HepG2 (cell line): ENCODE measurements around the gene UBE2S. TPM values are rescaled to one million over a fixed set of nuclear protein-coding genes. Genes with fewer than 3 reads are reported as not detected.
A peak's percentile ranks its signal among the peaks of the same experiment; 100 is the strongest.

ENCODE experiments used
- ATF2 ChIP-seq: sonication (generic); formaldehyde crosslinking; IDR thresholded peaks from 2 replicates; pipeline ENCODE4 v1.4.0; 2020; ENCODE audit warnings: missing genetic modification reagents
- BRCA1 ChIP-seq: sonication (generic); formaldehyde crosslinking; IDR thresholded peaks from 2 replicates; pipeline ENCODE4 v1.4.0; 2020; ENCODE audit warnings: missing genetic modification reagents
- ERF ChIP-seq: IDR thresholded peaks from 2 replicates; pipeline ENCODE4 v1.6.1; 2018; ENCODE audit warnings: missing biosample characterization, missing genetic modification reagents
- FOXP1 ChIP-seq, 2 experiments: fragments of 450-650 bp in 1 of 2; IDR thresholded peaks; 2 replicates each; pipeline ENCODE4 v1.6.1; 2017 to 2018; ENCODE audit warnings: antibody characterized with exemption in 1 of 2
- GATAD1 ChIP-seq: IDR thresholded peaks from 2 replicates; pipeline ENCODE4 v1.6.1; 2016; ENCODE audit warnings: missing genetic modification reagents, missing compliant biosample characterization
- GPBP1L1 ChIP-seq: sonication (generic); formaldehyde crosslinking; IDR thresholded peaks from 2 replicates; pipeline ENCODE4 v1.5.0; 2020; ENCODE audit warnings: mild to moderate bottlenecking, missing genetic modification reagents
- GRHL1 ChIP-seq: sonication (generic); formaldehyde crosslinking; conservative IDR thresholded peaks from 2 replicates; pipeline ENCODE4 v1.8.0; 2022; ENCODE audit warnings: missing genetic modification reagents
- HNRNPLL ChIP-seq: fragments of 200-400 bp; formaldehyde crosslinking; IDR thresholded peaks from 2 replicates; pipeline ENCODE4 v1.6.1; 2017; ENCODE audit warnings: mild to moderate bottlenecking, low read depth, low read length; ENCODE audit not compliant: poor library complexity, severe bottlenecking
- HOXA5 ChIP-seq: sonication (generic); formaldehyde crosslinking; IDR thresholded peaks from 2 replicates; pipeline ENCODE4 v1.4.0; 2020; ENCODE audit warnings: missing genetic modification reagents
- MTF2 ChIP-seq: sonication (generic); formaldehyde crosslinking; IDR thresholded peaks from 2 replicates; pipeline ENCODE4 v1.5.0; 2020; ENCODE audit warnings: missing genetic modification reagents, borderline replicate concordance
- SETDB1 ChIP-seq: sonication (generic); formaldehyde crosslinking; IDR thresholded peaks from 2 replicates; pipeline ENCODE4 v1.5.1; 2020; ENCODE audit warnings: missing genetic modification reagents, mild to moderate bottlenecking, borderline replicate concordance
- SIN3A ChIP-seq: IDR thresholded peaks from 2 replicates; pipeline ENCODE4 v1.6.1; 2011; ENCODE audit warnings: low read depth, mild to moderate bottlenecking, control low read depth, low read length, borderline replicate concordance
- TARDBP ChIP-seq: sonication (generic); formaldehyde crosslinking; IDR thresholded peaks from 2 replicates; pipeline ENCODE4 v1.8.0; 2022; ENCODE audit warnings: mild to moderate bottlenecking, missing genetic modification reagents
- YEATS4 ChIP-seq: sonication (generic); formaldehyde crosslinking; IDR thresholded peaks from 2 replicates; pipeline ENCODE4 v1.4.0; 2020; ENCODE audit warnings: missing genetic modification reagents, borderline replicate concordance
- ZNF30 ChIP-seq: sonication (generic); formaldehyde crosslinking; IDR thresholded peaks from 2 replicates; pipeline ENCODE4 v1.5.0; 2020; ENCODE audit warnings: mild to moderate bottlenecking, missing genetic modification reagents
- ZNF510 ChIP-seq: sonication (generic); formaldehyde crosslinking; IDR thresholded peaks from 2 replicates; pipeline ENCODE4 v1.4.0; 2020; ENCODE audit warnings: low read depth, mild to moderate bottlenecking, missing genetic modification reagents
- ZNF691 ChIP-seq: sonication (generic); formaldehyde crosslinking; IDR thresholded peaks from 2 replicates; pipeline ENCODE4 v1.4.0; 2020; ENCODE audit warnings: missing genetic modification reagents, low read depth, mild to moderate bottlenecking, borderline replicate concordance
- ZNF788 ChIP-seq: sonication (generic); formaldehyde crosslinking; IDR thresholded peaks from 2 replicates; pipeline ENCODE4 v1.5.0; 2020; ENCODE audit warnings: mild to moderate bottlenecking, missing genetic modification reagents, borderline replicate concordance
- ZNF891 ChIP-seq: sonication (generic); formaldehyde crosslinking; IDR thresholded peaks from 2 replicates; pipeline ENCODE4 v1.5.0; 2020; ENCODE audit warnings: mild to moderate bottlenecking, missing genetic modification reagents
- polyA plus RNA-seq, 8 experiments: library from polyadenylated mRNA; depleted of rRNA in 3 of 8; stranded (reverse) in 7 of 8; unstranded in 1 of 8; fragments of >200 nt; fragmentation: Illumina TruSeq in 4 of 8; extraction: Trizol in 4 of 8; gene quantifications; 2 replicates each; pipeline versions ENCODE4 v1.2.1 to v1.2.3, GENCODE V29; 2011 to 2016; ENCODE audit warnings: low read depth in 4 of 8, missing spikeins in 1 of 8, mixed read lengths in 1 of 8; ENCODE audit not compliant: insufficient read depth in 1 of 8
- total RNA-seq, 5 experiments: library from RNA; depleted of rRNA; stranded (reverse); fragments of >200 nt; fragmentation: Illumina TruSeq; extraction: Trizol; gene quantifications; 2 replicates each; pipeline ENCODE4 v1.2.3, GENCODE V29; 2016; ENCODE audit warnings: low read depth in 1 of 5
- TF ChIP-seq, protein P1 (sequence below): sonication (generic); formaldehyde crosslinking; IDR thresholded peaks from 2 replicates; pipeline ENCODE4 v1.8.1; 2023; ENCODE audit warnings: mild to moderate bottlenecking, moderate library complexity, missing genetic modification reagents
- TF ChIP-seq, protein P2 (sequence below): fragments of 450-650 bp; IDR thresholded peaks from 2 replicates; pipeline ENCODE4 v1.6.1; 2016

Gene UBE2S
- total and polyA plus RNA-seq, 2 of the 13 experiments (the other 11 are each of a cell fraction or from before 2014, with no cell fraction given) = 32.2 to 39.3 TPM

GRCh38 chr19:55437410-55437809 lies 29.8 kb upstream of the UBE2S start (continued):
- TF ChIP-seq GPBP1L1 (no peak), TARDBP (CRISPR knock-in tag) (no peak), ATF2 (peak; percentile 45; the same call in 1 of the 2 replicates), FOXP1 (IDR thresholded peaks at IDR 0.05) (no peak), FOXP1 (CRISPR knock-in tag; IDR thresholded peaks at IDR 0.05) (no peak), ZNF691 (CRISPR knock-in tag) (0 out of 2 replicates have a peak, but pooled peaks have one; percentile 25), GRHL1 (no peak), BRCA1 (CRISPR knock-in tag) (no peak), HNRNPLL (no peak), HOXA5 (CRISPR knock-in tag) (peak; percentile 92), SETDB1 (CRISPR knock-in tag) (no peak), ZNF30 (no peak), GATAD1 (CRISPR knock-in tag) (peak; percentile 52; the same call in 1 of the 2 replicates), ZNF510 (CRISPR knock-in tag) (no peak), ZNF788 (CRISPR knock-in tag) (no peak), YEATS4 (CRISPR knock-in tag) (no peak), ERF (peak; percentile 80), MTF2 (CRISPR knock-in tag) (no peak), ZNF891 (CRISPR knock-in tag) (0 out of 2 replicates have a peak, but pooled peaks have one; percentile 55), SIN3A (peak; percentile 67; the same call in 1 of the 2 replicates)
- TF ChIP-seq, protein P1, sequence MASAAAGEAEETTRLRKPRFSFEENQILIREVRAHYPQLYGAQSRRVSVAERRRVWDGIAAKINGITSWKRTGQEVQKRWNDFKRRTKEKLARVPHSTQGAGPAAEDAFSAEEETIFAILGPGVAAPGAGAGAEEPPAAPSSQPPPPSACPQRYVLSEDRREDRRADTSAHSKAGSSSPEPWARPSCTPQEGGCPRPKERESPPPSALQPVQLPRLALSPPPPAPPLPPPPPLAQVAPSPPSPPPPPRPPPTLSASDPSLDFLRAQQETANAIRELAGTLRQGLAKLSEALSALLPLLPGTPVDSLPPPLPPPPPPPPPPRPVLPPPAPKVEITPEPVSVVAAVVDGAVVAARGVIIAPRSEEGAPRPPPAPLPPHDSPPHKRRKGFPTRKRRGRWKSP (CRISPR knock-in tag) = 0 out of 2 replicates have a peak, but pooled peaks have one; percentile 36
- TF ChIP-seq, protein P2, sequence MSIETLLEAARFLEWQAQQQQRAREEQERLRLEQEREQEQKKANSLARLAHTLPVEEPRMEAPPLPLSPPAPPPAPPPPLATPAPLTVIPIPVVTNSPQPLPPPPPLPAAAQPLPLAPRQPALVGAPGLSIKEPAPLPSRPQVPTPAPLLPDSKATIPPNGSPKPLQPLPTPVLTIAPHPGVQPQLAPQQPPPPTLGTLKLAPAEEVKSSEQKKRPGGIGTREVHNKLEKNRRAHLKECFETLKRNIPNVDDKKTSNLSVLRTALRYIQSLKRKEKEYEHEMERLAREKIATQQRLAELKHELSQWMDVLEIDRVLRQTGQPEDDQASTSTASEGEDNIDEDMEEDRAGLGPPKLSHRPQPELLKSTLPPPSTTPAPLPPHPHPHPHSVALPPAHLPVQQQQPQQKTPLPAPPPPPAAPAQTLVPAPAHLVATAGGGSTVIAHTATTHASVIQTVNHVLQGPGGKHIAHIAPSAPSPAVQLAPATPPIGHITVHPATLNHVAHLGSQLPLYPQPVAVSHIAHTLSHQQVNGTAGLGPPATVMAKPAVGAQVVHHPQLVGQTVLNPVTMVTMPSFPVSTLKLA = no peak
